C4-2B (cell line): Measurements from ENCODE around the gene STK17A.

ENCODE experiments used
- CTCF ChIP-seq: fragments of 450-650 bp; conservative IDR thresholded peaks from 2 replicates; pipeline ENCODE4 v1.5.1; 2017; ENCODE audit warnings: mild to moderate bottlenecking
- ZFX ChIP-seq: fragments of 450-650 bp; IDR thresholded peaks from 2 replicates; pipeline ENCODE4 v1.6.1; 2017

- TF ChIP-seq CTCF (no peak), ZFX (no peak)
These were observed 49.8 kb downstream of the STK17A start for GRCh38 chr7:43632746-43633145.
